GM18873 (cell line): ENCODE measurements around the gene IRAK2.
A peak's percentile ranks its signal among the peaks of the same experiment; 100 is the strongest.
"Not testable (repeated sequence)": the region's sequence is repeated elsewhere in the genome, so short reads cannot be mapped to it uniquely, and the experiment has no call there.

ENCODE experiments used
- ATAC-seq: cut with Tn5 transposase; IDR thresholded peaks from one replicate; pipeline ENCODE4 v1.9.1; 2021; ENCODE audit warnings: mild to moderate bottlenecking, moderate library complexity, moderate number of reproducible peaks; ENCODE audit not compliant: unreplicated experiment, low FRiP score

The IRAK2 gene

GRCh38 chr3:10248184-10248983, 83.7 kb downstream of the IRAK2 start, which contains the start of gene TATDN2:
Gene TATDN2 (plus strand): TSS chr3:10248459. CDS start chr3:10249201, 742 bp downstream.
- ATAC-seq = peak; percentile 96

GRCh38 chr3:10248984-10249748, 84.4 kb downstream of the IRAK2 start:
- no peak for ATAC-seq

GRCh38 chr3:10249833-10250232, 85.1 kb downstream of the IRAK2 start:
- no peak for ATAC-seq

- ATAC-seq = no peak
Measured at GRCh38 chr3:10251006-10251405, 86.3 kb downstream of the IRAK2 start.

GRCh38 chr3:10253731-10254130, 89.0 kb downstream of the IRAK2 start:
- no peak for ATAC-seq

GRCh38 chr3:10255835-10256234, 91.1 kb downstream of the IRAK2 start:
- ATAC-seq = no peak

- no peak for ATAC-seq
Measured at GRCh38 chr3:10259036-10259435, 94.3 kb downstream of the IRAK2 start.

GRCh38 chr3:10259798-10260197, 95.1 kb downstream of the IRAK2 start:
- no peak for ATAC-seq

- ATAC-seq = no peak
Measured at GRCh38 chr3:10260211-10260701, 95.5 kb downstream of the IRAK2 start.

GRCh38 chr3:10262027-10262426, 97.3 kb downstream of the IRAK2 start:
- ATAC-seq = no peak

- ATAC-seq = no peak
Measured at GRCh38 chr3:10263646-10264363, 99.1 kb downstream of the IRAK2 start.

- ATAC-seq = no peak
Measured at GRCh38 chr3:10265833-10266232, 101.1 kb downstream of the IRAK2 start.

- ATAC-seq = not testable (repeated sequence)
Measured at GRCh38 chr3:10266936-10267335, 102.2 kb downstream of the IRAK2 start.

- no peak for ATAC-seq
Measured at GRCh38 chr3:10268116-10268515, 103.4 kb downstream of the IRAK2 start.

GRCh38 chr3:10268930-10269329, 104.2 kb downstream of the IRAK2 start:
- no peak for ATAC-seq

- ATAC-seq = no peak
Measured at GRCh38 chr3:10269443-10269842, 104.7 kb downstream of the IRAK2 start.

GRCh38 chr3:10272476-10272875, 107.8 kb downstream of the IRAK2 start:
- ATAC-seq = not testable (repeated sequence)

GRCh38 chr3:10272977-10273376, 108.3 kb downstream of the IRAK2 start:
- ATAC-seq = no peak

- no peak for ATAC-seq
Measured at GRCh38 chr3:10273702-10274305, 109.1 kb downstream of the IRAK2 start.

GRCh38 chr3:10274601-10275000, 109.9 kb downstream of the IRAK2 start:
- no peak for ATAC-seq
